ENCODE results near the gene APOA4. TPM values are rescaled to one million over a fixed set of nuclear protein-coding genes. Genes with fewer than 3 reads are reported as not detected.

Gene APOA4
- total and polyA plus RNA-seq, 9 of the 15 experiments (the other 6 are each of a cell fraction or from before 2014, with no cell fraction given) = 0.07 TPM; not detected in 8

DNA sequence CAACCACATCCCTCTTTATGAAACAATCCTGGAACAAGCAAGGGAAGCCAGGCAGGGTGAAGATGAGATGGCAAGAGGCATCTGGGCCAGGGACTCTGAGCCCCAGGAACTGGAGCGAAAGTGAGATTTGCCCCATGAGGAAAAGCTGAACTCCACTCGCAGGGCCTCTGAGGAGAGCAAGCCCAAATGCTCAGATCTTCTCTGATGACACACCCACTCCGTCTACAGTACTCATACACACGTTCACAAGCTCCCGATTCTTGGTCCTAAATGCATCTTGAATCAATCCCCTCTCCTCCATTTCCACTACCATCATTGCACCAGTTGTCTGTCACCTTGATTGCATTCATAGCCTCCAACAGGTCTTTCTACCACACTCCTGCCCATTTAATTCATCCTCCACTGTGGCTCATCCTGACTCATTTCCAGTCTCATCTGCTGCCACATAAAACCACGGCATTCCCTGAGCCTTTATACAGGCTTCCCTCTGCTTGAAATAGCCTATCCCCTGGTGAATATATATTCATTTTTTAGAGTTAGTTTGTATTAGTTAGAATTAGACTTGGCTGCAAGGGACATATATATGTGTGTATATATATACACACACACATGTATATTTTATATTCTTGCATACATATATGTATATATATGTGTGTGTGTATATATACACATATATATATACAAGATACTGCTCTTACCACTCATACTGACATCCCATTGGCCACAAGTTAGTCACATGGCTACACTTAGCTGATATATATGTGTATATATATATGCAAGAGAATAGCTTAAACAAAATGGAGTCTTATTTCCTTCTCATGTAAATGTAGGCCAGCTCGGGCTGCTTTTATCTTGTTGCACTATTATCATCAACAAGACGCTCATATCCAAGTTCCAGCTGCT is 30.0 kb downstream of the APOA4 start:
- CTCF ChIA-PET (ENCODE audit: low intra/inter-chr PET ratio) = no interaction called here
- no peak overlapping the region for H3K4me3 ChIP-seq
- TF ChIP-seq MYNN (IDR thresholded peaks at IDR 0.05) (no peak), MYNN (CRISPR knock-in tag; IDR thresholded peaks at IDR 0.05) (no peak), YY1 (IDR thresholded peaks at IDR 0.05; ENCODE audit: borderline replicate concordance in 1 of 3, control insufficient read depth in 1 of 3, extremely low read depth in 1 of 3, insufficient read depth in 3 of 3, insufficient read length in 1 of 3, insufficient replicate concordance in 2 of 3, low read depth in 1 of 3, low read length in 2 of 3) (peak in 1 of 3 experiments; percentile 12)

More for the DNA sequence above, 30.0 kb downstream of the APOA4 start:
- H3K36me3 ChIP-seq (ENCODE audit: control insufficient read depth, insufficient read depth, low read length) = no peaks in the 10 kb centered on the region
- no peak overlapping the region for H3K9ac ChIP-seq (ENCODE audit: insufficient read depth in 1 of 2, low read depth in 2 of 2, low read length in 2 of 2)
- POLR2A ChIA-PET = interaction anchor here (0.6 to 1.5 kb wide), 2 partner anchors 10 to 1638 kb away, joined by 3 read pairs; no protein-coding TSS in a partner anchor
- FAIRE-seq = no peak
- in situ Hi-C loops (cut with MboI) = no loop called here
- intact Hi-C loops (cut with micrococcal nuclease) = loop anchor here (5.0 kb wide), 1 partner anchor 434 kb away; no protein-coding TSS in a partner anchor
- DNase-seq (ENCODE audit: extremely low read depth in 1 of 4, low spot score in 3 of 4) = no peak
- H4K20me1 ChIP-seq (replicated peaks; ENCODE audit: control insufficient read depth, insufficient read depth, low read length) = no peaks in the 10 kb centered on the region
- no peak overlapping the region for H3K27ac ChIP-seq (ENCODE audit: extremely low read depth, low read depth, low read length)
- H3K79me2 ChIP-seq (ENCODE audit: control insufficient read depth, insufficient read depth, low read length) = no peaks in the 10 kb centered on the region
- no peaks in the 10 kb centered on the region for H3K9me1 ChIP-seq (ENCODE audit: control insufficient read depth, insufficient read depth, low read length)
- no peaks in the 10 kb centered on the region for H3K27me3 ChIP-seq (ENCODE audit: control insufficient read depth in 2 of 2, insufficient read depth in 2 of 2, low read length in 2 of 2)
- peaks cover 20 to 33% of the 10 kb centered on the region in 2 experiments for H3K4me1 ChIP-seq (replicated peaks in 1 of 2; ENCODE audit: control insufficient read depth in 2 of 2, insufficient read depth in 2 of 2, low read length in 2 of 2)
- H3K4me2 ChIP-seq (ENCODE audit: insufficient read depth, low read length) = no peak overlapping the region; the same call in 1 of the 2 replicates
- peak overlapping the region; percentile 93 for H2AFZ ChIP-seq (ENCODE audit: low read depth, low read length)
- no peaks in the 10 kb centered on the region for H3K9me3 ChIP-seq (replicated peaks; ENCODE audit: control insufficient read depth, insufficient read depth, low read depth, low read length)
- BruUV-seq (replicated peaks) = no TSS peak
- 55% methylated on average over 8 of the region's 8 CpGs for WGBS (ENCODE audit: insufficient coverage, low coverage, missing lambda C conversion rate)
- peak; percentile 10; the same call in 1 of the 3 replicates for ATAC-seq
